GM19035 (cell line): ENCODE measurements around the gene MICAL1.

Source experiments
- ATAC-seq: cut with Tn5 transposase; IDR thresholded peaks from one replicate; pipeline ENCODE4 v1.9.1; 2021; ENCODE audit not compliant: unreplicated experiment

The MICAL1 gene

GRCh38 chr6:109454496-109455436 lies 806 bp downstream of the MICAL1 start:
- peak; percentile 32 for ATAC-seq

GRCh38 chr6:109453594-109454495 lies 1.7 kb downstream of the MICAL1 start:
- no peak for ATAC-seq

DNA sequence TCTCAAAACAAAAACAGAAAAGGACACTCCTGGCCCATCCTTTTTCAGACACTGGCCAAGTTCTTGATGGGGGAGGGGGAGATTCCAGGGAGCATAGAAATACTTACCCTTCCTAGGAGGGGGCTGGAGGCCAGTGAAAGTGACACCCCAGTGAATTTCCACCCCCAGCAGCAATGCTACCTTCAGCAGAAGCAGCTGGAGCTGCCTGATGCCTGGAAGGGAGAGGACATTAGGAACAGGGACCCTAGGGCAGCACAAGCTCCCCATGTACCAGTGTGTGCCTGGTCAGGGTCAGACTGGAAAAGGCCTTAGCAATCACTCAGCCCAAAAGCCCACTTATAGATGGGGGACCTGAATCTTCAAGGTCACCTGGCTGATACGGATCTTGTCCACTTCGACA lies 2.4 kb downstream of the MICAL1 start:
- ATAC-seq, result no peak

DNA sequence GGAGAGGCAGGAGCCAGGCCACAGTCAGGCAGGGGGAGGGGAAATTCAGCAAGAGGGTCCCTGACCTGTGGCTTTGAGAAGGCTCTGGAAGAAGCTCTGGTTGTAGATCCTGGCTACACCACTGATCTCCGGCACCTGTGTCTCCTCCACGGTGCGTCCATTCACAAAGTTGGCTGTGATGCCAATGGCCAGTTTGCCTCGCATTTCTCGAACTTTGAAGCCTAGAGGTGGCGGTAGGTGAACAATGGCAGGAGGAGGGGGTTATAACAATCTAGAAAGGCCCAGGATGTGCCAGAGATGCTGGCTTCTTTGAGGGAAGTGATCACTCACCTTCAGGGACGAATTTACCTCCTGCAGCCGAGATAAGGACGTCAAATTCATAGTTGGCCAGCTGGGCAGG lies 3.4 kb downstream of the MICAL1 start:
- ATAC-seq, result no peak

- ATAC-seq, result no peak
Observed at GRCh38 chr6:109451376-109451775, 4.2 kb downstream of the MICAL1 start.

DNA sequence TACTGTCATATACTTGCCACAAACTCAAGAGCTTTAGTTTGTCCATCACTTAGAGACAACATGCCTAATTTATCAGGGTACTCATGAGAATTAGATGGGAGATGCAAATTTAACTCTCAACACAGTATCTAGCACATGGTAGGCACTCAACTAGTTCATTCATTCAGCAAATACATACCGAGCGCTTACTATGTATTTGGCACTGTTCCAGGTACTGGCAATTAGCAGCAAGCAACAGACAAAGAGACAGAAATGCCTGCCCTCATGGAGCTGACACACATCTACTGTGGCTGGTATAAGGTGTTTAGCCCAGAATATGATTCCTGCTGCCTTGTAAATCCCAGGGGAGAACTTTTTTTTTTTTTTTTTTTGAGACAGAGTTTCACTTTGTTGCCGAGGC lies 4.8 kb downstream of the MICAL1 start:
- no peak for ATAC-seq

DNA sequence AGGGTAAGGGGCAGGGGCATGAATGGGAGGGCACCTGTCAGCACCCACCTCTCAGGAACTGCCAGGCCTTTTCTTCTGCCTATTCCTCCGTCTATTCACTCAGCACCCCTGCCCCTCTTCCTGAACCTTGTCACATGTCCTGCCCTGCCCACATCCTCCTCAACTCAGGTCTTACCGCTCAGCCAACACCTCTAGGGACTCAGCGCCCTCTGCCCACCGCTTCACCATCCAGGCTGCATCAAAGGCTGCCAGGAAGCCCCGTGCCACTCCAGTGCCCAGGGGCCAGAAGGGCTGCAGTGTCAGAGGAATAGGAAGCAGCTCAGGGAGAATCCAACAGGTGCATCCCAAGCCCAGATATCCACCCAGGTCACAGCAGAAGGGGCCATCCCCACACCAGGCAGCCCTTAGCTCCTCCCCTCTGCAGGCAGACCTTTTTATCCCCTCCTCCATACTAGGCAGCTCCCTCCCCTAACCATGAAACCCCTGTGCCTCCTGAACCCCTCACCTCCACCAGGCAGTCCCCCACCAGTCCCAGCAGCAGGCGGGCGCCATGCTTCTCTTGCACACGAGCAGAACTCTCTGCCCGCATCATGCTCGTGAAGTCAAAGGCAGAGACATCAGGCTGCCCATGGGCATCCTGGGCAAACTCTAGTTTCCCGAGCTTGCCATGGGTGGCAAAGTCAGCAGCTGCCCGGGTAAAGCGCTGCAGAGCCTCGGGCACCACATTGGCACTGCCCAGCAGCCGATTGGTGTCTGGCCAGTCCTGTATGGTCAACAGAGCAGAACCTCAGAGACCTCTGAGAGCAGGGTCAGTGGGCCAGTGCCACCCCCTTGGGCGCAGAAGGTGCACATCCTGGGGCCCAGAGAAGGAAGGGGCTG lies 5.5 kb downstream of the MICAL1 start:
- no peak for ATAC-seq

DNA sequence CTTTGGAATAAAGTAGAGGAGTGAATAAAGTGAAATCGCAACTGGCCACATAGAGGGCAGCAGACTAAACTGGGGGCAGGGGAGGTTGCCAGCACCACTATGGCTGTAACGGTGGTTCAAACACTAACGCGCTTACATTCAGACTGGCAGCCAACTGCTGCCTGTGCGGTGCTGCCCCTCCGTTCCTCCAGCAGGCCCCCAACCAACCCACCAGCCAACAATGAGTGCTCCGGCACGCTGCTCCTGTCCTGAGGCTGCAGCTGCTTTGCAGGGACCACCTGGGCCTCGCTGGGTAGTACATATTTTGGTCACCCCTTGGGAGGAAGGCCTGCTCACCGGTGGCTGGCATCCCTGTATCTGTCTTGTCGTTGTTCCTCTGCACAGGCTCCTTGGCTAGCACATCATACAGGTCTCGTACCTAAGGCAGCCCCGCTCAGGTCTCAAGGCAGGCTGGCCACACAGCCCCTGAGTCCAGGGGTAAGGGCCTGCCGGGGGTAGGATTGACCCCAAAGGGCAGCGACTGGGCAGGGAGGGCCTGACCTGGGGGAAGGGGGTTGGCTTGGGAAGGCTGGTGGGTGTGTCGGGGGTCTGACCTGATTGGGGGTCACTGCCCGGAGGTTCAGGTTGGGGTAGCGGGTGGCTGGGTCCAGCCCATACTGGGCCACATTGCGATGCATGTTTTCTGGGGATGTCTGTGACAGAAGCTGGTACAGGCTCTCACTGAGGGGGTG lies 6.3 kb downstream of the MICAL1 start:
- ATAC-seq, result no peak

DNA sequence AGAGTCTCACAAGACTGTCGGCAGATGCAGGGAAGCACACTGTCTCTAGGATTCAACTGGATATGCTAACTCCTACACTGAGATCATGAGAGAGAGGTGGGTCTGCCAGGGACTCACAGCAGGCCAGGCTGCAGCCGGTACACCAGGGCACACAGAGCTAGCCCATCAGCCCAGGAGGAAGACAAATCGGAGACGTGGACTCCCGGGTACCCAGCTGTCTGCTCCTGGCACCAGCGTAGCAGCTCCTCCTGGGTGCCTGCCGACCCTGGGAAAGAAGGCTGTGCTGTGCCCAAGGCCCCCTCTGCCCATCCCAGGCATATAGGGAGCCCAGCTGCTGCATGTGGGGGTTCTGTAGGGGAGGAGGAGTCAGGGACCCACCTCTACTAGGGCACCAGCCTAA lies 7.0 kb downstream of the MICAL1 start:
- ATAC-seq, result no peak

- ATAC-seq, result no peak
Observed at GRCh38 chr6:109447878-109448555, 7.6 kb downstream of the MICAL1 start.

DNA sequence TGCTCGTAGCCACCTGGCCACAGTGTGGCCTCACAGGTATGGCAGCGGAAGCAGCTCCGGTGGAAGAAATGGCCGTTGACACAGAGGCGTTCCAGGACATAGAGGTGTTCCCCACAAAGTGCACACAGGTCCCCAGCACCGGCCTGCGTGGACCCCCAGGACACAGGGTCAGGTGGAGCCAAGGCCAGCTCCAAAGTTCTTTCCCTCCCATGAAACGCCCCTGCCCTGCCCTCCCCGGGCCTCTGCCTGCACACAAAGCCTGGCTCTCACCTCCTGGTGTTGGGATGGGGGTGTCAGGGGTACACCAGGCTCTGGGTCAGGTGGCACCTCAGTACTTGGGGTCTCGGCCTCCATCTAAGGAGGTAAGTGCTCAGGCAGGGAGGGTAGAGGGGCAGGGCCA lies 8.5 kb downstream of the MICAL1 start:
- ATAC-seq, result no peak

GRCh38 chr6:109446541-109446940 lies 9.0 kb downstream of the MICAL1 start:
- ATAC-seq, result no peak

- ATAC-seq, result no peak
Observed at GRCh38 chr6:109446072-109446471, 9.5 kb downstream of the MICAL1 start.

DNA sequence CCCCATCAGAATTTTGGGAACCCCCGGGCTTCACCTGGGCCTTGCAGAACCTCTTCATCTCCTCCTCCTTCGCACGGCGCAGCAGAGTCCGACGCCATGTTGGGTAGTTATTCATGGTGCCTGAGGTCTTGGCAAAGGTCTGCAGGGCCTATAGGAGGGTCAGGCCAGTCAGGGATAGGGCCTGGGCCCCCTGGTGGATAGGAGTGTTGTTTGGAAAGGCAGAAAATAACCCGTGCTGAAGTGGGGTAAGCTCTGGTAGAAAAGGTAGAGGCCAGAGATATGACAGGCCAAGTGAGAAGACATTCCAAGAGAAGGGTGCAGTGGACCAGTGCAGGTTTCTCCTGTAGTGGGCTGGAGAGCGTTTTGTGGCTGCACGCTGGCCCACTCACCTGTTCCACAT lies 10.2 kb downstream of the MICAL1 start:
- no peak for ATAC-seq

GRCh38 chr6:109443425-109443950 lies 12.1 kb downstream of the MICAL1 start:
- ATAC-seq, result no peak

GRCh38 chr6:109442393-109442924 lies 13.1 kb downstream of the MICAL1 start:
- no peak for ATAC-seq

GRCh38 chr6:109441069-109441816 lies 14.3 kb downstream of the MICAL1 start:
- ATAC-seq, result peak; percentile 8

GRCh38 chr6:109440331-109441068 lies 15.1 kb downstream of the MICAL1 start, which contains the start of the genes PPIL6 and SMPD2:
Gene PPIL6 (minus strand): TSS chr6:109440628. CDS start chr6:109440590, 38 bp downstream.
Gene SMPD2 (plus strand): TSS chr6:109440724. CDS start chr6:109441122, 398 bp downstream.
- peak; percentile 90 for ATAC-seq
